Thoracic aorta (tissue), 2 donors: ENCODE measurements around the gene EBF3. TPM values are rescaled to one million over a fixed set of nuclear protein-coding genes. Genes with fewer than 3 reads are reported as not detected.

Source experiments
- ATAC-seq: fragments of 150-250 bp; one replicate; pipeline ENCODE4 v1.8.0; 2017; ENCODE audit warnings: low read depth; ENCODE audit not compliant: insufficient number of reproducible peaks, low FRiP score
- DNase-seq: peaks from one replicate; pipeline ENCODE4 v3.0.0-alpha.2; 2020; ENCODE audit warnings: low spot score
- H3K27ac ChIP-seq, 2 donors: fragments of 200-600 bp; sonication (generic); 1 replicate in 1 of 2; 2 replicates in 1 of 2; pipeline ENCODE4 v1.5.1; 2016; ENCODE audit warnings: mild to moderate bottlenecking in 2 of 2, moderate library complexity in 2 of 2
- H3K27me3 ChIP-seq: fragments of 200-600 bp; sonication (generic); replicated peaks from 2 replicates; pipeline ENCODE4 v1.6.0; 2016; ENCODE audit warnings: mild to moderate bottlenecking; ENCODE audit not compliant: insufficient read depth
- H3K36me3 ChIP-seq: fragments of 200-600 bp; sonication (generic); one replicate; pipeline ENCODE4 v1.5.1; 2016
- H3K4me1 ChIP-seq, 2 donors: fragments of 200-600 bp; sonication (generic); 1 replicate in 1 of 2; 2 replicates in 1 of 2; pipeline versions ENCODE4 v1.5.1 to v1.6.0; 2016; ENCODE audit warnings: low read depth in 2 of 2, mild to moderate bottlenecking in 1 of 2; ENCODE audit not compliant: control insufficient read depth in 1 of 2
- H3K4me3 ChIP-seq: fragments of 200-600 bp; sonication (generic); 2 replicates; pipeline ENCODE4 v1.5.1; 2016; ENCODE audit warnings: mild to moderate bottlenecking
- H3K9me3 ChIP-seq: fragments of 200-600 bp; sonication (generic); 2 replicates; pipeline ENCODE4 v1.5.1; 2016
- CTCF ChIP-seq: fragments of 200-600 bp; sonication (generic); IDR thresholded peaks from one replicate; pipeline ENCODE4 v1.5.1; 2019; ENCODE audit warnings: antibody characterized with exemption
- total RNA-seq, 2 donors: library from RNA; depleted of rRNA; stranded (reverse); fragments of >200 nt; gene quantifications; one replicate each; pipeline versions ENCODE4 v1.1.0 to v1.2.3, GENCODE V29; 2016

EBF3 gene
- total RNA-seq, 2 donors from 2014 or later, result 3.6 to 4.6 TPM

DNA sequence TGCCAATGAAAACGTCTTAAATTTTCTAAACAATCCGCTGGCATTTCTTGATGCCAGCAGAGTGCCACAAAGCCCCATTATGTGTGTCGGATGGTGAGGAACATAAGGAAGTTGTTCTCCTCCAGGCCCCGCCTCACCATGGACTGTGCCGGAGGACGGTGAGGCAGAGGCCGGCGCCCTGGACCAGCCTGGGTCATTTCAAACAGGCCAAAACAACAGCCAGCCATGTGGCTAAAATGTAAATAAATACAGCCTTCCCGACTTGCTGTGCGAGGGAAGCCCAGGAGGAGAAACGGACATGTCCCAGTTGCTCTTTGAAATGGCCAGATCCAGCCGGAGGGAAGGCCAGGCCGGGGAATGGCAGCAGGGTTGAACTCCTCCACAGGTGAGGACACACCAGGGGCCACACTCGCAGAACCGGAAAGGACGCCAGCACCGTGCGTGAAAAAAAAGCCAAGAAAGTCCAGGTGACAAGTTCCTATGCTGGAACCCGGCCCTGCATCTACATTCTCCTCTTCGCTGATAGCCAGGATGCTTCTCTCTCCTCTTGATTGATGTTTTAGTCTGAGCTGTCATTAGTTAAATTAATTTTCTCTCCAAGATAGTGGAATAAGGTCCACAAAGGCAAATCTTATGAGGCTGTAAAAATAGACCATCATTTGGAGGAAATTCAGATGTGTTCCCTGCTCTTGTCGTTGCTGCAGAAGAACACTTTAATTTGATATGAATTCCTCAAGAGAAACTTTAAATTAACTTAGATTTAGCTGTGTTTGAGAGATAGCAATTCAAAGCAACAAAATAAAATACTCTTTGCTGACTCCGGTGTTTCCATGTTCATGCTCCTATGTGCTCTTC, 64.6 kb downstream of the EBF3 start:
- DNase-seq (no peak), ATAC-seq (no peak)
- Histone ChIP-seq H3K36me3 (no peaks in the 10 kb centered on the region), H3K4me3 (no peak overlapping the region), H3K4me1 (no peaks in the 10 kb centered on the region), H3K27me3 (no peaks in the 10 kb centered on the region), H3K27ac (no peak overlapping the region), H3K9me3 (no peaks in the 10 kb centered on the region)
- TF ChIP-seq CTCF, result no peak

DNA sequence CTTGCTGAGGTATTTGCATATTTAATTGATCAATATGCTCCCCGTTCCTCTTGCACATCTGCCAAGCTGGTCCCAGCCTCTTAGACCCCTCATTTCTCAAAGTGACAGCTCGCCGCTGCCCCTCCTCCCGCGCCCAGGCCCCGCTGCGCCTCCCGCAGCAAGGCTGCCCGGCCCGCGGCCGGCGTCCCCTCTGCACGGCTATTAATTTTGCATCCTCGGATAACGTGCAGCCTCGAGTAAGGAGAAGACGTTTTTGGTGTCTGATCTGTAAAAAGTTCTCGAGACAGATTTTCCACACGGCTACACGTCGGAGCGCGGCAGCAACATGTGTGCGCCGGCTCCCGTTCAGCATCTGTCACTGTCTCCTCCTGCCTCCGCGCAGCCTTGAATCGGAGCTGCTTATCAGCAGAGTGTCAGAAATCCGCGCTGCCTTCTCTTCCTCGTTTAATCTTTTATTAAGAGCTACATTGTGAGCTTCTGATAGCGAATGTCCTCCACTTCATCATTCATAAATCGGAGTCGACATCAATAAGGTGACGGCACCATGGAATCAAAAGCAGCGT, 65.3 kb downstream of the EBF3 start:
- H3K27me3 ChIP-seq, result no peaks in the 10 kb centered on the region
- no peak for TF ChIP-seq CTCF
- H3K4me3 ChIP-seq, result no peak overlapping the region
- no peak for DNase-seq
- H3K36me3 ChIP-seq, result no peaks in the 10 kb centered on the region
- ATAC-seq, result no peak
- no peak overlapping the region for H3K27ac ChIP-seq
- no peaks in the 10 kb centered on the region for H3K9me3 ChIP-seq
- H3K4me1 ChIP-seq, result no peaks in the 10 kb centered on the region

GRCh38 chr10:129897871-129898626, 66.0 kb downstream of the EBF3 start:
- no peaks in the 10 kb centered on the region for H3K27me3 ChIP-seq
- ATAC-seq (no peak), DNase-seq (no peak)
- no peaks in the 10 kb centered on the region for H3K4me1 ChIP-seq
- H3K4me3 ChIP-seq, result no peak overlapping the region
- no peaks in the 10 kb centered on the region for H3K9me3 ChIP-seq
- H3K36me3 ChIP-seq, result no peaks in the 10 kb centered on the region
- TF ChIP-seq CTCF, result no peak
- H3K27ac ChIP-seq, result no peak overlapping the region

- no peak for DNase-seq
- Histone ChIP-seq H3K9me3 (no peaks in the 10 kb centered on the region), H3K4me1 (no peaks in the 10 kb centered on the region), H3K4me3 (no peak overlapping the region), H3K27ac (no peak overlapping the region), H3K36me3 (no peaks in the 10 kb centered on the region), H3K27me3 (no peaks in the 10 kb centered on the region)
- no peak for ATAC-seq
- no peak for TF ChIP-seq CTCF
Measured at GRCh38 chr10:129896860-129897200, 67.2 kb downstream of the EBF3 start.

DNA sequence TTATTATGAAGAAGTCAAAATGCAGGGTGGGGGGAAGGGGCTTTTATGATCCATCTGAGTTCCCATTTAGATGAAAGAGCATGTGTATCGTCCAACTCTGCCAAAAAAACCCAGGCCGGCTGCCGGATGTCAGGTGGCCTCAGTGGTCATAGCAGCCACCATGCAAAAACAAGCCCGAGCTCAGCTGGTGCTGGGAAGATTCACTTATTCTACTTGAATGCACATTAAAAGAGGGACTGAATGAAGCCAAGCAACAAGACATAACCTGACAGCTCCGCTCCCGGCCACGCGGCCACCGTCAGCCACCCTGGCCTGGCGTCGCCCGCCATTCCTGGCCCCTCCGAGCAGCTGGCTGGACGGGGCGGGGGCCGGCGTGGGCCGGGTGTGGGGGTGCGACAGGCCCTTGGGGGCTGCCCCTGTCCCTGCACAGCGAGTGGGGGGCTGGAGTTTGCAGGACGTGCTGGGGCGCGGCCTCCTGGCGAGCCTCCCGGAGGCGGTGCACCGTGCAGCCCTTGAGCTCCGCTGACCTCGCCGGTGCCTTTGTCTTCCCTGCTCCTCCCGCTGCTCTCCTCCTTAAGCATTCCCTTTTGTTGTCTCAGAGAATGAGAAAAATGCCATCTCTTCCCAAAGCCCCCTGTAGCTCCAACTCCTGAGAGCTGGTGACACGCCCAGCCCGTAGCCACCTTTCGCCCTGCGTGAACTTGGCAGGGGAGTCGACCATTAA, 67.8 kb downstream of the EBF3 start:
- Histone ChIP-seq H3K36me3 (no peaks in the 10 kb centered on the region), H3K4me1 (no peaks in the 10 kb centered on the region), H3K27ac (no peak overlapping the region), H3K4me3 (no peak overlapping the region), H3K27me3 (no peaks in the 10 kb centered on the region), H3K9me3 (no peaks in the 10 kb centered on the region)
- no peak for TF ChIP-seq CTCF
- DNase-seq (no peak), ATAC-seq (no peak)
